Mucosa of stomach (tissue), 1 donor: ENCODE results near the gene RFTN1.

Source experiments
- H3K27me3 ChIP-seq: one replicate; pipeline ENCODE4 v1.7.0; 2013; ENCODE audit warnings: mild to moderate bottlenecking, low read length; ENCODE audit not compliant: control insufficient read depth, insufficient read depth
- H3K36me3 ChIP-seq: one replicate; pipeline ENCODE4 v1.7.0; 2013; ENCODE audit warnings: low read length; ENCODE audit not compliant: control insufficient read depth, insufficient read depth
- H3K4me1 ChIP-seq: one replicate; pipeline ENCODE4 v1.7.0; 2013; ENCODE audit warnings: mild to moderate bottlenecking, low read length; ENCODE audit not compliant: control insufficient read depth, insufficient read depth
- H3K4me3 ChIP-seq: one replicate; pipeline ENCODE4 v1.7.0; 2013; ENCODE audit warnings: low read length
- H3K9ac ChIP-seq: one replicate; pipeline ENCODE4 v1.7.0; 2013; ENCODE audit warnings: mild to moderate bottlenecking, low read length, moderate library complexity
- H3K9me3 ChIP-seq: one replicate; pipeline ENCODE4 v1.7.0; 2013; ENCODE audit warnings: mild to moderate bottlenecking, low read length, moderate library complexity; ENCODE audit not compliant: control insufficient read depth
- donor health status: Pancreatic carcinoma.

Gene RFTN1

GRCh38 chr3:16487511-16488175 is 25.9 kb downstream of the RFTN1 start:
- no peak overlapping the region for H3K4me3 ChIP-seq
- H3K9me3 ChIP-seq, result no peaks in the 10 kb centered on the region
- H3K9ac ChIP-seq, result no peak overlapping the region
- H3K27me3 ChIP-seq, result no peaks in the 10 kb centered on the region
- no peaks in the 10 kb centered on the region for H3K36me3 ChIP-seq
- H3K4me1 ChIP-seq, result no peaks in the 10 kb centered on the region

DNA sequence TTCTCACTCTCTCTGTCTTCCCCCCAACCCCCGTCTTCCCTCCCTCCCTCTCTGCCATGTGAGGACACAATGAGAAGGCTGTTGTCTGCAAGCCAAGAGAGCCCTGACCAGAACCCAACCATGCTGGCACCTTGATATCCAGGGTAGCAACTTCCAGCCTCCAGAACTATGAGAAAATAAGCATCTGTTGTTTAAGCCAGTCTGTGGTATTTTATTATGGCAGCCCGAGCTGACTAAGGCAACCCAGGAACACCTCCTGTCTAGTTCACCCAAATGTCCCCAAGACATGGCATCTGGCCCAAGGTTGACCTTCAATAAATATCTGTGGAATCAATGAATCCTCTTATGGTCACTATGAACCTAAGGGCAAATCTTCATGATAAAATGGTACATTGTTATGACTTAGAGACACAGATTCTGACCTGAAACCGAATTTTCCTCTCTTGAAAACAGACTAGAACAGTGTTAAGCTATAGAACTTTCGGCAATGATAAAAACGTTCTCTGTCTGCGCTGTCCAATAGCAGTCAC is 26.5 kb downstream of the RFTN1 start:
- Histone ChIP-seq H3K36me3 (no peaks in the 10 kb centered on the region), H3K9me3 (no peaks in the 10 kb centered on the region), H3K9ac (no peak overlapping the region), H3K4me1 (no peaks in the 10 kb centered on the region), H3K27me3 (no peaks in the 10 kb centered on the region), H3K4me3 (no peak overlapping the region)

GRCh38 chr3:16486201-16486600 is 27.3 kb downstream of the RFTN1 start:
- Histone ChIP-seq H3K4me3 (no peak overlapping the region), H3K27me3 (no peaks in the 10 kb centered on the region), H3K9me3 (no peaks in the 10 kb centered on the region), H3K36me3 (no peaks in the 10 kb centered on the region), H3K9ac (no peak overlapping the region), H3K4me1 (no peaks in the 10 kb centered on the region)

DNA sequence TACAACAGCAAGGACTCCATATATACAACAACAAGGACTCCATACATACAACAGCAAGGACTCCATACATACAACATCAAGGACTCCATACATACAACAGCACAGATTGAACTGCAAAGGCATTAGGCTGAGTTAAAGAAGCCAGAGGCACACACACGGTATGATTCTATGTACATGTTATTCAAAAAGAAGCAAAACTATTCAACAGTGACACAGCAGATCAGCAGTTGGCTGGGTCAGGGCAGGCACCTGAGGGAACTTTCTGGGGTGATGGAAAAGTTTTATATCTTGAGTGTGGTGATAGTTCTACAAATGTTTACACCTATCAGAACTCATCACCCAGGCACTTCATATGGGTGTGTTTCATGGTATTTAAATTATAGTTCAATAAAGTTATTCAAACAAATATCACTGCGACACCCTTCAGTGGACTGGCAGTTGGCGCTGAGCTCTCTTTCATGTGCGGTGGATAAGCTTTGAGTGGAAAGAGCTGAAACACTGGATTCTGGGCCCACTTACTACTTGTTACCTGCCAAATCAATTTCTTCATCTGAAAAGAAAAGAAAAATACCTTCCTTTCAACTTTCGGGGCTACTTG is 28.0 kb downstream of the RFTN1 start:
- Histone ChIP-seq H3K4me1 (no peaks in the 10 kb centered on the region), H3K9ac (no peak overlapping the region), H3K9me3 (no peaks in the 10 kb centered on the region), H3K27me3 (no peaks in the 10 kb centered on the region), H3K36me3 (no peaks in the 10 kb centered on the region), H3K4me3 (no peak overlapping the region)

DNA sequence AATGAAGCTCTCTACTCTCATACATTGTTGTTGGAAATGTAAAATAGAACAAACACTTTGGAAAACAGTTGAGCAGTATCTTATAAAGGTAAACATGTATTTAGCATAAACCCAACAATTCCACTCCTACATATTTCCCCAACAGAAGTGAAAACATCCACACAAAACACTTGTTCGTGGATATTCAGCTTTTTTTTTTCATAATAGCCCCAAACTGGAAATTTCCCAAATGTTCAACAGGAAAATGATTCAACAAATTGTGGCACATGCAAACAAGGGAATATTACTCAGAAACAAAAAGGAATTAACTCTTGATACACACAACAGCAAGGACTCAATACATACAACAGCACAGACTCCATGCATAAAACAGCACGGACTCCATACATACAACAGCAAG is 28.5 kb downstream of the RFTN1 start:
- no peak overlapping the region for H3K9ac ChIP-seq
- H3K36me3 ChIP-seq, result no peaks in the 10 kb centered on the region
- H3K9me3 ChIP-seq, result no peaks in the 10 kb centered on the region
- no peaks in the 10 kb centered on the region for H3K4me1 ChIP-seq
- no peaks in the 10 kb centered on the region for H3K27me3 ChIP-seq
- H3K4me3 ChIP-seq, result no peak overlapping the region

GRCh38 chr3:16484216-16484615 is 29.3 kb downstream of the RFTN1 start:
- Histone ChIP-seq H3K9ac (no peak overlapping the region), H3K36me3 (no peaks in the 10 kb centered on the region), H3K9me3 (no peaks in the 10 kb centered on the region), H3K4me1 (no peaks in the 10 kb centered on the region), H3K4me3 (no peak overlapping the region), H3K27me3 (no peaks in the 10 kb centered on the region)

GRCh38 chr3:16482770-16483531 is 30.5 kb downstream of the RFTN1 start:
- Histone ChIP-seq H3K27me3 (no peaks in the 10 kb centered on the region), H3K4me1 (no peaks in the 10 kb centered on the region), H3K36me3 (no peaks in the 10 kb centered on the region), H3K4me3 (no peak overlapping the region), H3K9me3 (no peaks in the 10 kb centered on the region), H3K9ac (no peak overlapping the region)

DNA sequence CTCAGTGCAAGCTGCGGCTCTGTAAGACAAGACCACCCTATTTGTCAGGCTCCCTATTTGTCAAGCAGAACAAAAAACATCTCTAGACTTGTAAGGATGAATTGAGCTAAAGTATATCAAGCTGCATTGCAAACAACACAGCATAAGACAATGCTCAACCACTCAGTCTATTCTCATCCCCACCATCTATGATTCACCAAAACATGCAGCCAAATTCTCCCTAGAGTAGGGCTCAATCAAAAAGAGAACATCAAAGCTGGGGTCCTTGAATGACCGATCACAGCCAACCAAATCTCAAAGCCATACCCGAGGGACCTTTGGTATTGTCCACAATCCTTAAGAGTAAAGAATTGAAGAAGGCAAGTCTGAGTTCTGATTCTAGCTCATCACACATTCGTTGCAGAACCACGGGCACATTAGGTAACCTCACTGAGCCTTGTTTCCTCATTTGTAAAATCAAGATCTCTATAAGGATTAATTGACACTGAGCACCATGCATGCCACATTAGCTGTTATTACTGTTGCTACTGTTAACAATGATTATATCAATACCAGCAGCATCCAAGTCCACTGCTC is 31.2 kb downstream of the RFTN1 start:
- no peaks in the 10 kb centered on the region for H3K27me3 ChIP-seq
- no peak overlapping the region for H3K4me3 ChIP-seq
- no peaks in the 10 kb centered on the region for H3K36me3 ChIP-seq
- H3K9ac ChIP-seq, result no peak overlapping the region
- no peaks in the 10 kb centered on the region for H3K9me3 ChIP-seq
- no peaks in the 10 kb centered on the region for H3K4me1 ChIP-seq

DNA sequence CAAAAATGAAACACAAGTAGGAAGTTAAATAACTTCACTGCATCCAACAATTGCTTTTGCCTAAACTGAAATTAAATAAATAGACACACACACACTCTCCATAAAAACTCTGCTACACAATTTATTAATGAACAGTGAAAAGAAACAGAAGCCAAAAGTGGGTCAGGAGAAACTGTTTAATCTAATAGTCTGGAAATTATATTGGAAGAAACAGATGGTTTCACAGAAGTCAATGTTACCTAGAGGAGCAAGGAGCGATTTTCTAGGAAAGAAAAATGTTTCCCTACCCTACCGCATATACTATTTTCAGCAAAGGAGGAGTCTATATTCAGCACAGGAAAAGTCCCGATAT is 32.0 kb downstream of the RFTN1 start:
- no peaks in the 10 kb centered on the region for H3K4me1 ChIP-seq
- H3K9ac ChIP-seq, result no peak overlapping the region
- no peaks in the 10 kb centered on the region for H3K27me3 ChIP-seq
- H3K4me3 ChIP-seq, result no peak overlapping the region
- H3K9me3 ChIP-seq, result no peaks in the 10 kb centered on the region
- H3K36me3 ChIP-seq, result no peaks in the 10 kb centered on the region

DNA sequence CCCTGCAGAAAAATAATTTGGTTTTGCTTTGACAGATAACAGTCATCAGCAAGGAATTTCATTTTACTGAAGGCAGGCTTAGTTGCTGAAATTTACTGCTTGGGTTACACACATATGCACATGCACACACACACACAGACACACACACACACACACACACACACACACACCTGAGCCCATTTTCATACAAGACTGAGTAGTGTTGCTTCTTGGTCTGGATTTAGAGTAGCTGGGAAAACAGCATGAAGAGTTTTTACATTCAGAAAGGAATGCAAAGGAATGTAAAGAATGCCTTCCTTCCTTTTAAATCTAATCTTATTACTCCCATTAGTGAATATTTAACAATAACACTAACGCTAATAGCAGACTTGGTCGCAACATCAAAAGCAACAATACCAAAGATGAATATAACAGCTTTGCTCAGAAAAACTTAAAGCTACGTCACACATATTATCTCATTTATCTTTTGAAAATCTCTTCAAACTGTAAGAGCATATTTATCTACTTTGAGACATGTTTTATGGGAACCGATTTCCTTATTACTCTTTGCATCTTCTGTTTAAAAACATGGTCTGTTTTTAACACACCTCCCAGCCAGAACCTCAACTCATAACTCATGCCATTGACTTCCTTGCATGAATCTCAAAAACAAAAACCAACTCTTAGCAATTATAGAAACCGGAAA is 32.5 kb downstream of the RFTN1 start:
- H3K36me3 ChIP-seq, result no peaks in the 10 kb centered on the region
- no peaks in the 10 kb centered on the region for H3K4me1 ChIP-seq
- H3K9me3 ChIP-seq, result no peaks in the 10 kb centered on the region
- no peak overlapping the region for H3K9ac ChIP-seq
- H3K27me3 ChIP-seq, result no peaks in the 10 kb centered on the region
- H3K4me3 ChIP-seq, result no peak overlapping the region

GRCh38 chr3:16478516-16478915 is 35.0 kb downstream of the RFTN1 start:
- Histone ChIP-seq H3K36me3 (no peaks in the 10 kb centered on the region), H3K4me1 (no peaks in the 10 kb centered on the region), H3K9ac (no peak overlapping the region), H3K27me3 (no peaks in the 10 kb centered on the region), H3K4me3 (no peak overlapping the region), H3K9me3 (no peaks in the 10 kb centered on the region)
